HS-27A (cell line): ENCODE measurements around the gene STING1.
"Not testable (repeated sequence)": the region's sequence is repeated elsewhere in the genome, so short reads cannot be mapped to it uniquely, and the experiment has no call there.

Experiments
- DNase-seq: peaks from one replicate; pipeline ENCODE4 v3.0.0-alpha.2; 2012; ENCODE audit warnings: low read depth, missing footprints

STING1 gene

GRCh38 chr5:139503036-139503817 lies 20.7 kb upstream of the STING1 start:
- DNase-seq = not testable (repeated sequence)

DNA sequence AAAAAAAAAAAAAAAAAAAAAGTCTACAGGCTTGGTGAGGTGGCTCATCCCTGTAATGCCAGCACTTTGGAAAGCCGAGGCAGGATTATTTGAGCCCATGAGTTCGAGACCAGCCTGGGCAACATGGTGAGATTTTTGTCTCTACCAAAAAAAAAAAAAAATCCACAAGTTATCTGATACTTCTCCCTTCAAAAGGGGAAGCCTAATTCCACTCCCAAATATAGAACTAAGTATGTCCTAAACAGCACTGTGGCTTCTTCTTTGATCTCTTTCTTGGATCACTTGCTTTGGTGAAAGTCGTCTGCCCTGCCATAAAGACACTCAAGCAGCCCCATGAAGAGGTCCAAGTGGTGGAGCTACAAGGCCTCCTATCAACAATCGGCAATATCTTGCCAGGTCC lies 18.8 kb upstream of the STING1 start:
- DNase-seq = no peak

DNA sequence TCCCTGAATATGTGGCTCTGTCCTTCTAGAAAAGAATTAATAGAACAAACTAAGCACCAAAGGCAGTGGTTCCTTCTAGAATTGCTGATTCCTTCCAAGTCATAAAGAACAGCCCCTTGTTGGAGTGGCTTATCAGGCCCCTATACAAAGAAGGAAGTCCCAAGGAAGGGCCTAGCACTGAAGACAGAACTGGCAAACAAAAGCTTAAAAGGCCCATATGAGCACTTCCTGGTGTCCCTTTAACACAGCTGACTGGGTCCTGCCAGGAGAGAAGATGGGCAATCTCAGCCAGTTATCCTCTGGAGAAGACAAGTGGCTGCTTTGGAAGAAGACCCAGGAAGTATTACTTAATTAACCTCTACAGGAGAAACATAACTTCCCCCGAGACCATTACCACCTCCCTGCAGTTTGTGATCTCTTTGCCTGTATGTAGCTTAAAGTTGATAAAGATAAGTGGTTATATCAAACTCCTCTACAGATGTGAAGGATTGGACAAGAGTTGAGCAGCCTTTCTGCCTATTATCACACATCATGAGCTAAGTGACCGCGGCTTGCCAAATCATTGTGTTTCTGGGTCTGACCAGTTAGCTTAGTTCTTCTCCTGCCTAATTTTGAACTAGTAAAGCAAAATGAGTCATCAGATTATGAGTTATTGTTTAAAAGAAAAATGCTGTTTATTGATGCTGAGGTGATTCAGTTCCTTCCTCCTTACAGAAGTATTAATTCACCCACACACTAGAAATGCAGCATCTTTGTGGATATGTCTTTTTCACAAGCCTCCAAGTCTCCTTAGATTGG lies 13.3 kb upstream of the STING1 start:
- no peak for DNase-seq

DNA sequence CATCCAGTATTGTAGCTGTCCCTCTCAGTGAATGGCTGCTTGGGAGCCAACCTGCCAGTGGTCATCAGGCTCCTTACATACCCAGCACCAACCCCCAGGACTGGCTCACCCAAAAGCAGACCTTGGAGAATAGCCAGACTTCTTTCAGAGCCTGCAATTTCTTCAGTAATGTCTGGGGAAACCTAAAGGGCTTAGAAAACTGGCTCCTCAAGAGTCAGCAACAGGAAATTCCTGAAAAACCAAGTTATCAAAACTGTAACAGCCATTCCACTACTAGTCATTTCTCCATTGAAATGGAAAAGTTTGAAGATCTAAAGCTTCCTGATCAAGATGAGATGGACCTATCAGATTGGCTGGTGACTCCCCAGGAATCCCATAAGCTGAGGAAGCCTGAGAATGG lies 12.3 kb upstream of the STING1 start:
- no peak for DNase-seq

DNA sequence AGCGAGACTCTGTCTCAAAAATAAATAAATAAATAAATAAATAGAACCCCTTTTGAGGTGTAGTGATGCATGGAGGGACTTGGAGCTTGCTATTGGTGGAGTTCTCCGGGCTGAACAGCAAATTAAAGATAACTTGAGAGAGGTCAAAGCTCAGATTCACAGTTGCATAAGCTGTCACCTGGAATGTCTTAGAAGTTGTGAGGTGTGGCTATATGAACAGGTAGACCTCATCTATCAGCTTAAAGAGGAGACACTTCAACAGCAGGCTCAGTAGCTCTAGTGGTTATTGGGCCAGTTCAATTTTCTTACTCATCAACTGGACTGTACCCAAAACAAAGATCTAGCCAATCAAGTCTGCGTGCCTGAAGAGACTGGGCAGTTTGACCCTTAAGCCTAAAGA lies 11.7 kb upstream of the STING1 start:
- DNase-seq = no peak

GRCh38 chr5:139492700-139493192 lies 10.2 kb upstream of the STING1 start:
- DNase-seq = no peak

DNA sequence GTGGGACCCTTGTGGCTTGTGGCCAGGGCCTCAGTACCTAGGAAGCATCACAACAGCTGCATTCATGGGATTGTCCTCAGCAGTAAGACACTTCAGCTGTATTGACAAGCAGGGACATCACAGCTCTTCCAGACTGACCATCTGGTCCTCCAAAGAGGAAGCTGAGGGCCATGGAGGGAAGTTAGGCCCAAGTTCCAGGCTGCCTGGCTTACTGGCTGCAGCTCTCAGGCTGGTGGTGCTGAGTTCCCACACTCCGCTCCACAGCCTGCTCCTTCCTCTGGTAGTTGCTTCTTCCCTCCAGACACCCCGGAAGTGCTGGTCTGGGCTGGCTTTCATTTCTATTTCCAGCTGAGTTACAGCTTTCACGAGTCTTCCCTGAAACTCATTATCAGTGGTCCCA lies 5.7 kb upstream of the STING1 start:
- no peak for DNase-seq

DNA sequence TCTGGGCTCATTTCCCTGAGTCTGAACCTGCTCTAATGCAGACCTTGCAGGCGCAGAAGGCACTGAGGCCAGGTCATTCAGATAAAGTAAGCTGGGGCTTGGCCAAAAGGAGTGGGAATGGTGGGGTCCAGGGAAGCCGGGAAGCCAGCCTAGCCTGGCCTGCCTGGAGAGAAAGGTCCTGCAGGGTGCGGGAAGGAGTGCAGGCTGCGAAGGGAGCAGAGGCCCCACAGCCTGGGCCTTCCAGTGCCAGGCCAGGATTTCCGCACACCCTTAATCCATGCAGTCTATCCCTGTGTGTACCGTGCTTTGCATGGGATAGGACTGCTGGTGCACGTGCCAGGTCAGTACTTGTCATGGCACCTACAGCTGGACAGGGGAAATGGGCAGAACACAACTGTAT lies 3.6 kb upstream of the STING1 start:
- no peak for DNase-seq

- not testable (repeated sequence) for DNase-seq
These were observed 291 bp upstream of the STING1 start for GRCh38 chr5:139482890-139483208.

- DNase-seq = no peak
These were observed 943 bp downstream of the STING1 start for GRCh38 chr5:139481580-139482049.

- DNase-seq = no peak
These were observed 1.4 kb downstream of the STING1 start for GRCh38 chr5:139481122-139481533.

GRCh38 chr5:139479729-139480128 lies 2.8 kb downstream of the STING1 start:
- DNase-seq = not testable (repeated sequence)

GRCh38 chr5:139478657-139479423 lies 3.7 kb downstream of the STING1 start:
- DNase-seq = not testable (repeated sequence)

DNA sequence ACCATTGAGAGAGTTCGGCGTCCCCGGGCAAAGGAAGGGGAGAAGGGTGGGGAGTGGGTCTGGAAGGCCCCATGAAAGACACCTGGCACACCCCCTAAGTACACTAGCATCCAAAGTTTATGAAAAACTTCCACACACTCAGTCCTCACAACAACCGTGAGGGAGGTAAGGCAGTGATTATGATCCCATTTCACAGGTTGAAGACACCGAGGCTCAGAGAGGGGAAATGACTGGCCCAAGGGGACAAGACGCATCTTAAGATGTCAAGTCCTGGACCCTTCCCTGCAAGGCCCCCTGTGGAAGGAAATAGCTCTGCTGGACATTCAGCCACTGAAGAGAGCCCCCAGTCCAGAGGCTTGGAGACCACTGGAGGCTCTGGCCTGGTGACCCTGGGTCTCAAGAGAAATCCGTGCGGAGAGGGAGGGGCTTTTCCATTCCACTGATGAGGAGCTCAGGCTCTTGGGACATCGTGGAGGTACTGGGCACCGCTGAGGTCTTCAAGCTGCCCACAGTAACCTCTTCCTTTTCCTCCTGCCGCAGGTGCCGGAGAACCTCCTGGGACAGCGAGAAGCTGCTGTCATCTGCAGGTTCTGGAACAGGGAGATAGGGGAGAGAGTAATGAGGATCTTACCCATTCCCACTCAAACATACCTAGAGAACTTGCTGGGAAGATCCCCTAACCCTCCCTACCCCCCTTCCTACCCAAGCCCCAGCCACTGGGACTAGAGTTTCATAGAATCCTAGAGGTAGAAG lies 6.5 kb downstream of the STING1 start:
- no peak for DNase-seq

GRCh38 chr5:139474890-139475791 lies 7.4 kb downstream of the STING1 start:
- no peak for DNase-seq

DNA sequence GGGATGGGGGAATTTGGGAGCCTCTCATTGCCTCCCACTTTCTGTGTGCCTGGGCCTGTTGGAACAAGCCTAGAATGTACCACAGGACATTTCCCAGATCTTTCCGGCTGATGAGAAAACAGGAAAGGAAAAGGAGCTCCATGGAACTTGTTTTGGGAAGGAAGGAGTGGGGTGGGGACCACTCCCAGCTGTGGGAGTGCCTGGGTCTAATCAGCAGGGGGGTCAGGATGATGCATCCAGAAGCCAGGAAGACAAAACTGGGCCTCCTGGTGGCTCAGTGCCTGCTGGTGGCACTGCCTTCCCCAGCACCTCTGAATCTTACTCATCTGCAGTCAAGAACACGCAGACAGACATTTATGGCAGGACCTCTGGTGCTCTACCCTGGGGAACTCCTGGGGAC lies 9.0 kb downstream of the STING1 start:
- DNase-seq = no peak

GRCh38 chr5:139473105-139473504 lies 9.5 kb downstream of the STING1 start:
- DNase-seq = no peak

GRCh38 chr5:139472386-139473030 lies 10.1 kb downstream of the STING1 start:
- no peak for DNase-seq

DNA sequence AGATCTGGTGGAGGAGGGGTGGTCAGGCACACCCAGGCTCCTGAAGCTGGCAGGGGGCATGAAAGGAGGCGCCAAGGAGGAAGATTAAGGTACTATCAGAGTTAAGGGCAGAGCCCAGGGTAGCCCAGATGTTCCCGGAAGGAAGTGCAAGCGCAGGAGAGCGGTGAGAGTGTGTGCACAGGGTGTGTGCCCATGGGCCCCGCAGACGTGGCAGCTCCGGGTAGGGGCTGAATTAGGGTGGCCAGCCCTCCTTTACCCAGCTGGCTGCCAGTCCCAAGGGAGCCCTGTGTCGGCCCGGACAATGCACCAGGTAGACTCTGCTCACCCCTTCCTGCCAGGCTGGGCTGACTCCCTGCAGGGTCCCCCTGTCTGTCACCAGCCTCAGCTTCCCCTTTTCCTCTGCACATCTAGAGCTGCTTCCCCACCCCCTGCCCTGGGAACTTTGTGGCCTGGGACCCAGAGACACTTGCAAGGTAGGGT lies 11.7 kb downstream of the STING1 start, which contains the start of gene SMIM33:
TSS of gene SMIM33 (plus strand) at position 184 of the 480 bp plus-strand sequence. CDS start at position 302, 118 bp downstream.
- DNase-seq = no peak

DNA sequence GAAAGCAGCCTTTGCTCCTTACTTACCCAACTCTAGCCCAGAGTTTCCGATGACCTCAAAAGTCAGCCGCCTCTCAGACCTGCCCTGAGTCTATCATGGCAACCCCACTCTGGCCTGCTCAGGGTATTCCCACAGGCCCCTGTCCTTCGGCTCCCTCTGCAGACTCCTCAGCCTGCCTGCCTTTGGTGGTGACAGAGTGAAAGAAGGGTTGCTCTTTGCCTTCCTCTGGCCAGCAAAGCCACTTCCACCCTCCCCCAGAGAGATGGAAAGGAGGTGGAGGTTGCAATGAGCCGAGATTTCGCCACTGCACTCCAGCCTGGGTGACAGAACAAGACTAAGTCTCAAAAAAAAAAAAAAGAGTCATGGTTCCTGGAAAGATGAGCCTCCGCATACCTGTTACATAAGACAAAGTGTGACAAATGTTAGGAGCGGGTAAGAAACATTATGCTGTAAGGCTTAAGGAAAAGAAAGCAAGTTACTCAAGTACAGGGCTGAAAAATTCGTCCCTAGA lies 14.1 kb downstream of the STING1 start:
- no peak for DNase-seq
